Measurements from ENCODE around the gene SMIM24.
"Not testable (repeated sequence)": the region's sequence is repeated elsewhere in the genome, so short reads cannot be mapped to it uniquely, and the experiment has no call there.

The SMIM24 gene

GRCh38 chr19:3453840-3454239 is 26.5 kb downstream of the SMIM24 start:
- DNase-seq: no peak

GRCh38 chr19:3452942-3453214 is 27.4 kb downstream of the SMIM24 start:
- not testable (repeated sequence) for DNase-seq

GRCh38 chr19:3452171-3452941 is 28.0 kb downstream of the SMIM24 start:
- DNase-seq: no peak

- peak; percentile 83 for DNase-seq
Measured at GRCh38 chr19:3451451-3451866, 28.9 kb downstream of the SMIM24 start.

GRCh38 chr19:3450796-3451411 is 29.4 kb downstream of the SMIM24 start:
- DNase-seq: peak; percentile 12

GRCh38 chr19:3448616-3449334 is 31.6 kb downstream of the SMIM24 start:
- DNase-seq: no peak

- not testable (repeated sequence) for DNase-seq
Measured at GRCh38 chr19:3446657-3447056, 33.7 kb downstream of the SMIM24 start.

GRCh38 chr19:3444695-3445234 is 35.6 kb downstream of the SMIM24 start:
- DNase-seq: no peak

- no peak for DNase-seq
Measured at GRCh38 chr19:3443840-3444694, 36.3 kb downstream of the SMIM24 start.

- DNase-seq: no peak
Measured at GRCh38 chr19:3442487-3443071, 37.7 kb downstream of the SMIM24 start.

- DNase-seq: no peak
Measured at GRCh38 chr19:3441986-3442329, 38.4 kb downstream of the SMIM24 start.

- no peak for DNase-seq
Measured at GRCh38 chr19:3441089-3441985, 39.0 kb downstream of the SMIM24 start.

- DNase-seq: no peak
Measured at GRCh38 chr19:3440082-3440481, 40.2 kb downstream of the SMIM24 start.

GRCh38 chr19:3434630-3435553 is 45.4 kb downstream of the SMIM24 start:
- peak; percentile 96 for DNase-seq

GRCh38 chr19:3433805-3434540 is 46.4 kb downstream of the SMIM24 start:
- DNase-seq: no peak

- no peak for DNase-seq
Measured at GRCh38 chr19:3433313-3433712, 47.0 kb downstream of the SMIM24 start.

- DNase-seq: no peak
Measured at GRCh38 chr19:3431760-3432397, 48.4 kb downstream of the SMIM24 start.

GRCh38 chr19:3430366-3430680 is 50.0 kb downstream of the SMIM24 start:
- not testable (repeated sequence) for DNase-seq

- no peak for DNase-seq
Measured at GRCh38 chr19:3426433-3426832, 53.9 kb downstream of the SMIM24 start.

Data from NCI-H2171 treated with DMSO at 0.1 percent for 48 hours (cell line).